GM12892 (cell line): ENCODE measurements around the gene PAX2.

Source experiments
- POLR2AphosphoS5 ChIP-seq: IDR thresholded peaks from 2 replicates; pipeline ENCODE4 v1.6.1; 2011; ENCODE audit warnings: low read depth, low read length, control low read depth
- TAF1 ChIP-seq: IDR thresholded peaks from 2 replicates; pipeline ENCODE4 v1.6.1; 2011; ENCODE audit warnings: low read depth, mild to moderate bottlenecking, control low read depth, low read length, borderline replicate concordance

DNA sequence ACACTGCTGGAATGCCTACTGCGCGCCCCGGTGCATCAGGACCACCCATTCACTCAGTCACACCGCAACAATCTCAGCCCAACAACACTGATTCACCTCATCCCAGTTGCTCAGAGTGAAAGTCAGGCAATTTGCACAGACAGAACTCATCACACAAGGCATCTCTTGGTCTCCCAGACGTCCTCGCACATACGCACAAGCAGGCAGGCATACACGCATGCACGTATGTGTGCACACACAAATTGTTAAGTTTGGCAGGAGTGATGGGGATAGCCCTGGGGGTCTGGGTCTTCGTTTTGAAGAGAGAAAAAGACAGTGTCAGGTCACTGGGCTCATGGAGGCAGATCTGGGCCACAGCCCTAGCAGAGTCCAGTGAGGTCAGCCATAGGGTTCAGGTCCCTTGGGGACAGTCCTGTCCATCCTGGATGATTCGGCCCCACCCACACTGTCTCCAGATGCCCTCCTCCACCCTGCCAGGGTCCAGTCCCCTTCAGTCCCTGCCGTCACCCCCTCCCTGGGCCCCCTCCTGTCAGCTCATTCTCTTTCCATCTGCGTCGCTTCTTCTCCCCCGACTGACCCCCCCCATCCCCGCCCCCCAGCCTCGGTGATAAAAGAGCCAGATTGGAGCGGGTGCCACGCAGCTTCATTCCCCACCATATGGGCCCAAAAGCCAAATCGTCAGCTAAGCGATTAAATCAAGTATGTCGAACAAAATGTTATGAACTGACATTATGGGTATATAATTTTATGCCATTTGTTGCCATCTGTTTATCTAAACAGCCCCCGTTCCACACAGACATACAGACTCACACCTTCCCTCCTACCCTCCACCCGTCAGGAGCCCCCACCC is 118.9 kb downstream of the PAX2 start:
- TF ChIP-seq POLR2AphosphoS5 (no peak), TAF1 (no peak)
